Epithelial cell of proximal tubule (primary cell): ENCODE results near the gene TMEM221. TPM values are rescaled to one million over a fixed set of nuclear protein-coding genes. Genes with fewer than 3 reads are reported as not detected.

Source experiments
- DNase-seq: peaks from one replicate; pipeline ENCODE4 v3.0.0-alpha.2; 2011; ENCODE audit warnings: low read depth
- H3K4me3 ChIP-seq: 2 replicates; pipeline ENCODE4 v1.5.1; 2011; ENCODE audit warnings: low read depth, mild to moderate bottlenecking, low read length
- total RNA-seq: library from RNA; depleted of rRNA; stranded (reverse); fragments of >200 nt; gene quantifications from 2 replicates; pipeline ENCODE4 v1.2.3, GENCODE V29; 2015
- TF ChIP-seq, protein P1 (sequence below): conservative IDR thresholded peaks from 2 replicates; pipeline ENCODE4 v1.5.1; 2012; ENCODE audit warnings: low read depth, mild to moderate bottlenecking, low read length

Gene TMEM221
- total RNA-seq, 1 donor from 2014 or later, result not detected

- H3K4me3 ChIP-seq, result no peak within 1 kb of the TSS
- TF ChIP-seq, protein P1, sequence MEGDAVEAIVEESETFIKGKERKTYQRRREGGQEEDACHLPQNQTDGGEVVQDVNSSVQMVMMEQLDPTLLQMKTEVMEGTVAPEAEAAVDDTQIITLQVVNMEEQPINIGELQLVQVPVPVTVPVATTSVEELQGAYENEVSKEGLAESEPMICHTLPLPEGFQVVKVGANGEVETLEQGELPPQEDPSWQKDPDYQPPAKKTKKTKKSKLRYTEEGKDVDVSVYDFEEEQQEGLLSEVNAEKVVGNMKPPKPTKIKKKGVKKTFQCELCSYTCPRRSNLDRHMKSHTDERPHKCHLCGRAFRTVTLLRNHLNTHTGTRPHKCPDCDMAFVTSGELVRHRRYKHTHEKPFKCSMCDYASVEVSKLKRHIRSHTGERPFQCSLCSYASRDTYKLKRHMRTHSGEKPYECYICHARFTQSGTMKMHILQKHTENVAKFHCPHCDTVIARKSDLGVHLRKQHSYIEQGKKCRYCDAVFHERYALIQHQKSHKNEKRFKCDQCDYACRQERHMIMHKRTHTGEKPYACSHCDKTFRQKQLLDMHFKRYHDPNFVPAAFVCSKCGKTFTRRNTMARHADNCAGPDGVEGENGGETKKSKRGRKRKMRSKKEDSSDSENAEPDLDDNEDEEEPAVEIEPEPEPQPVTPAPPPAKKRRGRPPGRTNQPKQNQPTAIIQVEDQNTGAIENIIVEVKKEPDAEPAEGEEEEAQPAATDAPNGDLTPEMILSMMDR, result no peak
- no peak for DNase-seq
Measured at GRCh38 chr19:17393914-17394313, 54.6 kb downstream of the TMEM221 start, which contains the start of gene CCDC194. CCDC194 (minus strand) TSS chr19:17394196; CDS start chr19:17394158, 38 bp downstream.

GRCh38 chr19:17393002-17393401 lies 55.5 kb downstream of the TMEM221 start:
- DNase-seq, result no peak
- TF ChIP-seq, protein P1, result no peak
- H3K4me3 ChIP-seq, result no peak overlapping the region

- TF ChIP-seq, protein P1, result no peak
- no peak for DNase-seq
- H3K4me3 ChIP-seq, result peak overlapping the region; percentile 57
Measured at GRCh38 chr19:17391371-17392151, 56.9 kb downstream of the TMEM221 start.

DNA sequence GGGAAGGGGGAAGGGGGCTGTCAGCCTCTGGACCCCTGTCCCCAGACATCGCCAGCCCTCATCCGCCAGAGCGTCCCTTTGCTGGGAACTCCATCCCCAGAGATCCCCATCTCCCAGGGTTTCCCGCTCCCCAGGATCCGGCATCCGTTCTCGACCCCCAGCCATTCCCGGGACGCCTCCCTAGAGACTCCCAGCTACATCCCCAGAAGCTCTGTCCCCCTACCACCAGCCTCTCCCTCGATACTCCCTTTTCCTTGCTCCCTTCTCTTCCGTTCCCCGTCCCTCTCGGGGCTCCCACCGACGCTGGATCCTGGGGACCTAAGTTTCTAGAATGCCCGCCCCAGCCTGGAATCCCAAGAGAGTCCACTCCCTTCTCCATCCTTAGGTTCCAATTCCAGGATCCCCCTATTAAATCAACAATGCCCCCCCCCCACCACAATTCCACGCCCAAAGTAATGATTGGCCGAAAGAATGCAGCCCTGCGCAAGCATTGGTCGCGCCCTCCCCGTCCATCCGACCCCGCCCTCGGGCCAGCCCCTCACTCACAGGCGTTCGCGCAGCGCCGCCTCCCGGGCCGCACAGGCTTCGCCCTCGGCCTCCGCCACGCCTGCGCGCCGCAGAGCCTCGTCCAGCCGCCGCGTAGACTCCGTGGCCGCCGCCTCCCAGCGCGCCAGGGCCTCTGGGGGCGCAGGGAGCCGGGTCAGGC lies 57.6 kb downstream of the TMEM221 start:
- H3K4me3 ChIP-seq, result peak overlapping the region; percentile 57
- DNase-seq, result no peak
- TF ChIP-seq, protein P1, result peak; percentile 59

- TF ChIP-seq, protein P1, result no peak
- H3K4me3 ChIP-seq, result peak overlapping the region; percentile 57
- no peak for DNase-seq
Measured at GRCh38 chr19:17389957-17390664, 58.4 kb downstream of the TMEM221 start.

- no peak overlapping the region for H3K4me3 ChIP-seq
- TF ChIP-seq, protein P1, result no peak
- DNase-seq, result no peak
Measured at GRCh38 chr19:17389288-17389687, 59.2 kb downstream of the TMEM221 start.
